Omental fat pad (tissue), 4 donors: ENCODE measurements around the gene MRPL55. TPM values are rescaled to one million over a fixed set of nuclear protein-coding genes. Genes with fewer than 3 reads are reported as not detected.

Experiments
- ATAC-seq: fragments of 150-250 bp; one replicate; pipeline ENCODE4 v1.9.1; 2016; ENCODE audit warnings: mild to moderate bottlenecking, moderate library complexity; ENCODE audit not compliant: low FRiP score
- DNase-seq: peaks from one replicate; pipeline ENCODE4 v3.0.0-alpha.2; 2019; ENCODE audit warnings: low spot score
- total RNA-seq, 4 donors: library from RNA; depleted of rRNA; stranded (reverse); fragments of >200 nt; gene quantifications; one replicate each; pipeline ENCODE4 v1.1.0, GENCODE V29; 2016
- TF ChIP-seq, protein P1 (sequence below), 3 donors: fragments of 450-650 bp; IDR thresholded peaks; one replicate each; pipeline ENCODE4 v1.5.1; 2016 to 2017; ENCODE audit warnings: antibody characterized with exemption in 3 of 3, mild to moderate bottlenecking in 3 of 3, moderate library complexity in 2 of 3

MRPL55 gene
- total RNA-seq, 4 donors from 2014 or later = 47.1 to 95.5 (median 71.7) TPM

DNA sequence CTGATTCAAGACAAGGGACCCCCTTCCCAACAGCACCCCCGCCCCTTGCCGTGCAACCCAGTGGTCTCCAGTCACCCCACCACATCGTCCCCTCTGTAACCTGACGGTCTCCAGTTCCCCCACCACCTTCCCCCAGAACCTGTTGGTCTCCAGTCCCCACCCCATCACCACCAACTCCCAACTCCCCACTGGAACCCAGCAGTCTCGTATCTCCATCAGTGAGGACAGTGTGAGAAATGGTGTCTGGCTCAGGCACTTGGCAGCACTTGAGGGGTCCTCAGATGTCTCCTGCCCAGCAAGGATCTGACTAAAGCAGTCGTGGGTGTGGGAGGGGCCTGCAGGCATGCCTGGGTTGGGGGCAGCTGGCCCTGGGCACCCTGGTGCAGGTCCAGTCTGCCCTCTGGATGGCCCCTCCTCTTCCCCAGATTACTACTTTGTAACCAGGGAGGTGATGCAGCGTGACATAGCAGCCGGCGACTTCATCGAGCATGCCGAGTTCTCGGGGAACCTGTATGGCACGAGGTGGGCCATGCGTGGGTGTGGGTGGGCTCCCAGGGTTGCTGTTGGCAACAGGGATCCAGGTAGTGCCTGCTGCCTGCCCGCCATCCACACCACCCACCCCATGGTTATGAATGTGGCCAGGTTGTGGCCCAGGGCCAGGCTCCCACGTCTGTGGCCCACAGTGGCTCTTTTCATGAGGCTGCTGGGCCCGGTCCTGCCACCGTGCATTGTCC lies 37.5 kb upstream of the MRPL55 start:
- TF ChIP-seq, protein P1, sequence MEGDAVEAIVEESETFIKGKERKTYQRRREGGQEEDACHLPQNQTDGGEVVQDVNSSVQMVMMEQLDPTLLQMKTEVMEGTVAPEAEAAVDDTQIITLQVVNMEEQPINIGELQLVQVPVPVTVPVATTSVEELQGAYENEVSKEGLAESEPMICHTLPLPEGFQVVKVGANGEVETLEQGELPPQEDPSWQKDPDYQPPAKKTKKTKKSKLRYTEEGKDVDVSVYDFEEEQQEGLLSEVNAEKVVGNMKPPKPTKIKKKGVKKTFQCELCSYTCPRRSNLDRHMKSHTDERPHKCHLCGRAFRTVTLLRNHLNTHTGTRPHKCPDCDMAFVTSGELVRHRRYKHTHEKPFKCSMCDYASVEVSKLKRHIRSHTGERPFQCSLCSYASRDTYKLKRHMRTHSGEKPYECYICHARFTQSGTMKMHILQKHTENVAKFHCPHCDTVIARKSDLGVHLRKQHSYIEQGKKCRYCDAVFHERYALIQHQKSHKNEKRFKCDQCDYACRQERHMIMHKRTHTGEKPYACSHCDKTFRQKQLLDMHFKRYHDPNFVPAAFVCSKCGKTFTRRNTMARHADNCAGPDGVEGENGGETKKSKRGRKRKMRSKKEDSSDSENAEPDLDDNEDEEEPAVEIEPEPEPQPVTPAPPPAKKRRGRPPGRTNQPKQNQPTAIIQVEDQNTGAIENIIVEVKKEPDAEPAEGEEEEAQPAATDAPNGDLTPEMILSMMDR (IDR thresholded peaks at IDR 0.05) = no peak
- ATAC-seq (no peak), DNase-seq (no peak)

DNA sequence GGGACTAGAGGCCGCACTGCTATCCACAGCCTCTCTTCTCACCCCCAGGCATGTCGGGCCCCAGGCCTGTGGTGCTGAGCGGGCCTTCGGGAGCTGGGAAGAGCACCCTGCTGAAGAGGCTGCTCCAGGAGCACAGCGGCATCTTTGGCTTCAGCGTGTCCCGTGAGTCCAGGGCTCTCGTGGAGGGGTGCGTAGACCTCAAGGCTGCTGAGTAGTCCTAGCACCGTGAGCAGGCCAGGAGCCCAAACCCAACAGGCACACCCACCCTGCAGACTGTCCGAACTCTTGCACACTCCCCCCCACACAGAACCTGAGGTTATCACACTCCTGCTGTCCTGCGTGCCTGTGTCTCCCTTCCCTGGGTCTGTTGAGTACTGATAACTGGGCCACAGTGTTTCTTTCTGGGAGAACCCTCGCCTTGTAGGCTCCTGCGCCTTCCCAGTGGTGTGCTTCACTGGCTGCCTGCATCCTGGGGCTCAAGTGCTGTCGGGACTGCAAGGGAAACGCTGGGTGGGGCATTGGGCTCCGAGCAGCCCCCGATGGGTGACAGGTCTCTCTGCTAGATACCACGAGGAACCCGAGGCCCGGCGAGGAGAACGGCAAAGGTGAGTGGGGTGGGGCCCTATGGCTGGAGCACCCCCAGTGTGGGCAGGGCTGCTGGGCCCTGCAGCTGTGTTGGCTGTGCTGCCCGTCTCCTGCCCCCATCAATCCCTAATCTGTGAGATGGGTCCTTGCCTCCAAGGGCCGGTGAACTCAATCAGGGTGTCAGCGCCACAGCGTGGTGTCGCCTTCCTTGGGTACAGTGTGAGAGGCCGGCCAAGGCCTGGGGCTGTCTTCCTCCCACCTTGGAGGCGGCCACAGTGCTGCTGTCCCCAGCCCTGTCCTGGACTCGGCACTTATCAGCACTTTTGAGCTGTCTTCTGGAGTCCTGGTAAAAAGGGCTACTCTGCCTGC lies 36.6 kb upstream of the MRPL55 start:
- no peak for DNase-seq
- TF ChIP-seq, protein P1 (IDR thresholded peaks at IDR 0.05) = no peak
- no peak for ATAC-seq

DNA sequence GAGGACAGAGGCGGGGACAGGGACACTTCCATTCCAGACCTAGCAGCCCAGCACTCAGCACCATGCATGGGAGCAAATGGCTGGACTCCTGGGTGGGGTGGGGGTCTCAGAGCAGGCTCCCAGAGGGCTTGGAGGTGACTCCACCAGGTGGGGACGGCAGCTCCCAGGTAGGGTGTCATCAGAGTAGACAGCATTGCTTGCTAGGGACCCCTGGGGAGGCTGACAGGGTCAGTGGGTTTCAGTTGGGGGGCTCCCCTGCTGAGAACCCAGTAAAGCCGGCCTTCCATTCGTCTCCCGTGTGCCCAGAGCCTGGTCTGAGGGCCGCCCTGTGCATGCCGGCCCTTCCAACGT lies 35.9 kb upstream of the MRPL55 start:
- DNase-seq (no peak), ATAC-seq (no peak)
- TF ChIP-seq, protein P1 (IDR thresholded peaks at IDR 0.05) = no peak

DNA sequence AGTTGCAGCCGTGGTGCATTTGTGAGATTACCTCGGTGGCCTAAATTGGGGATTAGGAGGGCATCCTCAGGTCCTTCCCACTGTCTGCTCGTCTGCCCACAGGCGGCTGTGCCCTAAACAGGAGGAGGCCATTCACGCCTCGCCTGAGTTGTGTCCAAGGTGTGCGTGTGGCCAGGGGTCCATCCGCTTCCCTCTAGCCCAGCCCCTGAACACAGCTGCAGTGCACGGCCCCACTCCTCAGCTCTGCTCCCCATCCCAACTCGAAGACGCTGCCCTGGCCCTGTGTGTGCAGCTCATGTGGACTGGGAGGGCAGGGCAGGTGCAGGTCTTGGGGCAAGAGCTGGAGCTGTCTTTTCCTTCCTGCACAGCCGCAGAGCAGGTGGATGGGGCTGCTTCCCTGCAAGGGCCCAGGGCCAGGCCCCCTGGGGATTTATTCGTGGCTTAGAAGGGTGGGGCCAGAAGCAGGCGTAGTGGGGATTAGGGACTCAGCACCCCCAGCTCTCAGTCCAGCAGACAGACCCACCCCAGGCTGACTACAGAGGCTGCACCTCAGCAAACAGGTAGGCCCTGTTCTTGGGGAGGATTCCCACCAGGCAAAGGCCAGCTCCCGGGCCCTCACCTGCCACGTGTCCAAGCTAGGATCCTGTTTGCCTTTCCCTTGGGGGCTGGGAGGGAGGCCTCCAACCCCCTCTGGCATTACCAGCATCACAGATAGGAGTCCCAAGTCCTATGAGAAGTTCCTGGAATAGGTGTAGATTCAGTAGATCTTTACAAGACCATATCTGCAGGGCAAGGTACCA lies 35.3 kb upstream of the MRPL55 start:
- TF ChIP-seq, protein P1 (IDR thresholded peaks at IDR 0.05) = no peak
- DNase-seq (no peak), ATAC-seq (no peak)

DNA sequence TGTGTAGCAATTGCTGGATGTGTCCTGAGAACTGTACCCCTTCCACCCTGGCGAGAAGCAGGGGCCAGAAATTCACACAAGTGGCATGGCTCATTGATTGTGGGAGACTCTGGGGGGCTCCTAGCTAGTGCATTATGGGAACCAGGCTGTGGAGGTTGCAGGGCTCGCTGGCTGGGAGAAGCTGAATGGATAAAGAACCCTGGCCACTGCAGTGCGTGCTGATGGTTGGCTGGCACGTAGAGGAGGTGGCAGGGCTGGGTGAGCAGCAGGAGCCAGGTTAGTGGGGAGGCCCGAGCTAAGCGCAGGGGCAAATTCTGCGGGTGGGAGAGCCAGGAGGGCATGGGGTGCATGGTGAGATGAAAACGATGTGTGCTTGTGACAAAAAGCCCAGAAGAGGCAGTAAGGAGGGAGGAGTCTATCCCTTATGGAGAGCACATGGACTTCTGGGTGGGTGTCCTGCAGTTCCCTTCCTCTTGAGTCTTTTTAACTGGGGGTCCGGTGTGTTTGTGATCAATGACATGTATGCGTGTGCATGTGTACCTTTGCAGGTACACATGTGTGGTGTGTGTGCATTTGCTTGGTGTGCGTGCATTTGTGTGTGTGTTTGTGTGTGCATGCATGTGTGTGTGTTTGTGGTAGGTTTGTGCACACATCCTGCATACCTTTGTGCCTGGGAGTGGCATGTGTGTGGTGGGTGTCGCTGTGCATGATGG lies 34.5 kb upstream of the MRPL55 start:
- DNase-seq = no peak
- TF ChIP-seq, protein P1 (IDR thresholded peaks at IDR 0.05) = no peak
- no peak for ATAC-seq

DNA sequence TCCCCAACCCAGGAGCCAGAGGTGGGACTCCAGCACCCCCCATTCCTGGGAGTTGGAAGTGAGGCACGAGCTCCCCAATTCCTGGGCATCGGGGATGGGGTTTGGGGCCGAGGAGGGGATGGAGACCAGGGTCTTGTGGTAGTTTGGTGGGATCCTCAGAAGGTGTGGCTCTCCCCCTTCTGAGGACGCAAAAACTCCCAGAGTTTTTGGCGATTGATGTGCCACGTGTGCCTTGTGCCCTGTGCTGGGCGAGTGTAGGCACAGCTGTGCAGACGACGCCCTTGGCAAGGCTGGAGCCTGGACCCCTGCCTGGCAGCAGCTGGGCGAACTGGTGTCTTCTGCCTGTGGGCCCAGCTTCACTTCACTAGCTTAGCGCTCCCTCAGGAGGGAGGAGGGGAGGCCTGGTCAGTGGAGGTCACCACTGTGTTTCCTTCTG lies 33.6 kb upstream of the MRPL55 start:
- no peak for DNase-seq
- TF ChIP-seq, protein P1 (IDR thresholded peaks at IDR 0.05) = no peak

More for the DNA sequence above, 33.6 kb upstream of the MRPL55 start:
- ATAC-seq = no peak
